Measurements from ENCODE around the gene PLEKHG7.
A peak's percentile ranks its signal among the peaks of the same experiment; 100 is the strongest.

The PLEKHG7 gene

DNA sequence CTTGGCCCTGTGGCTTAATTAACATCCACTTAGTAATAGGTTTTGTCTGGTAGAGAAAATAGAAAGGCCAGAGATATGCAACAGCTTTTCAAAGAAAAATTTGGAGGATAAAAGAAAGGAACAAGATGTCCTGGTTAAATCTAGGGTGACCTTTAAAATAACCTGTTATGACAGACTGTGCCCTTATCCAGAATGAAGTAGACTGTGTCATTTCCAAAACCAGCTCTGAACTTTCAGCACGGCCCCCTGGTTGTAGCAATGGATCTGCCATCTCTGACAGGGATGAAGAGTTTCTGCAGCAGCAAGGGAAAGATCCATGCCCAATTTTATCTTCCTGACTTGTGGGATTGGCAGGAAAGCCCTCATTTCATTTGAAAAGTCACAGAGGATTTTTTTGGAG lies 5.1 kb downstream of the PLEKHG7 start:
- Histone ChIP-seq H3K27me3 (ENCODE audit: insufficient read depth, low read length, poor library complexity) (no peaks in the 10 kb centered on the region), H3K4me2 (ENCODE audit: insufficient read depth, low read length) (no peak overlapping the region), H4K20me1 (ENCODE audit: insufficient read depth, low read length) (no peaks in the 10 kb centered on the region), H3K36me3 (ENCODE audit: insufficient read depth, low read length) (no peaks in the 10 kb centered on the region), H3K27ac (ENCODE audit: low read length) (no peak overlapping the region), H2AFZ (ENCODE audit: low read depth, low read length) (no peak overlapping the region), H3K79me2 (ENCODE audit: insufficient read depth, low read length) (no peaks in the 10 kb centered on the region), H3K4me3 (ENCODE audit: low read depth in 1 of 2, low read length in 2 of 2) (no peak overlapping the region), H3K9ac (ENCODE audit: low read depth, low read length) (no peak overlapping the region), H3K4me1 (ENCODE audit: insufficient read depth, low read length) (no peaks in the 10 kb centered on the region), H3K9me3 (ENCODE audit: insufficient read depth, low read length, severe bottlenecking) (no peaks in the 10 kb centered on the region)
- TF ChIP-seq, protein P1, sequence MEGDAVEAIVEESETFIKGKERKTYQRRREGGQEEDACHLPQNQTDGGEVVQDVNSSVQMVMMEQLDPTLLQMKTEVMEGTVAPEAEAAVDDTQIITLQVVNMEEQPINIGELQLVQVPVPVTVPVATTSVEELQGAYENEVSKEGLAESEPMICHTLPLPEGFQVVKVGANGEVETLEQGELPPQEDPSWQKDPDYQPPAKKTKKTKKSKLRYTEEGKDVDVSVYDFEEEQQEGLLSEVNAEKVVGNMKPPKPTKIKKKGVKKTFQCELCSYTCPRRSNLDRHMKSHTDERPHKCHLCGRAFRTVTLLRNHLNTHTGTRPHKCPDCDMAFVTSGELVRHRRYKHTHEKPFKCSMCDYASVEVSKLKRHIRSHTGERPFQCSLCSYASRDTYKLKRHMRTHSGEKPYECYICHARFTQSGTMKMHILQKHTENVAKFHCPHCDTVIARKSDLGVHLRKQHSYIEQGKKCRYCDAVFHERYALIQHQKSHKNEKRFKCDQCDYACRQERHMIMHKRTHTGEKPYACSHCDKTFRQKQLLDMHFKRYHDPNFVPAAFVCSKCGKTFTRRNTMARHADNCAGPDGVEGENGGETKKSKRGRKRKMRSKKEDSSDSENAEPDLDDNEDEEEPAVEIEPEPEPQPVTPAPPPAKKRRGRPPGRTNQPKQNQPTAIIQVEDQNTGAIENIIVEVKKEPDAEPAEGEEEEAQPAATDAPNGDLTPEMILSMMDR (IDR thresholded peaks at IDR 0.05; ENCODE audit: borderline replicate concordance, extremely low read depth, low read length, poor library complexity, severe bottlenecking), result no peak
- TF ChIP-seq EZH2 (IDR thresholded peaks at IDR 0.05; ENCODE audit: borderline replicate concordance, low read depth, low read length, severe bottlenecking), result no peak
- no peak for ATAC-seq (ENCODE audit: insufficient read depth, low read depth)
- DNase-seq, result no peak

DNA sequence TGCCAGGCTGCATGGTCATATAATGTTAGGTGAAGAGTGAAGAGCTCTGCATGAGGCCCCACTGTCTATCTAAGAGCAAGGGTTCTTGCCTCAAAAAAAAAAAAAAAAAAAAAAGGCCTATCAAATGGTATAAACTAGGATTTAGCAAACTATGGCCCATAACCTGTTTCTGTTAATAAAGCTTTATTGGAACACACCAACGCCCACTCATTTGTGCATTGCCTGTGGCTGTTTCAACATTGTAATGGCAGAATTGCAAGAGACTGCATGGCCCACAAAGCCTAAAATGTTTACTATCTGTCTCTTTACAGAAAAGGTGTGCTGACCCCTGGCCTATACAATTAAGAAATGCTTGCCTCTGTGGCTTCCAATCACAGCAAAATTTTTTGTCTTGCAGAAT lies 12.8 kb downstream of the PLEKHG7 start:
- ATAC-seq (ENCODE audit: insufficient read depth, low read depth), result no peak; the same call in 2 of the 3 replicates

DNA sequence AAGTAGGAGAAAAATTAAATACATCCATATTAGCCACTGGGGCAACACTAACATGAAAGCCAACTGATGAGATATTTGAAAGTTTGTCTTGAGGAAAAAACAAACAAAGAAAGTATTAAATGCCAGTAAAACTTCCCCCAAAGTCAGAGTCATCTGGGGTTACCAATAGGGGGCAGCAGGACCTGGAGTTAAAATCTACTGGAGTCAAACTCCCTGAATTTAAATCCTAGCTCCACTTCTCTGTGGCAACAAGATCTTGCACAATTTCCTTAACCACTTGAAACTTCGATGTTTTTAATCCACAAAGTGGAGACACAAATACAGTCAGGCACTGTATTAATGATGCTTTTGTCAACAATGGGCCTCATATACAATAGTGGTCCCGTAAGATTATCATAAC lies 14.4 kb downstream of the PLEKHG7 start:
- no peak overlapping the region for H2AFZ ChIP-seq (ENCODE audit: low read depth, low read length)
- H4K20me1 ChIP-seq (ENCODE audit: insufficient read depth, low read length), result no peaks in the 10 kb centered on the region
- no peaks in the 10 kb centered on the region for H3K9me3 ChIP-seq (ENCODE audit: insufficient read depth, low read length, severe bottlenecking)
- H3K27ac ChIP-seq (ENCODE audit: low read length), result no peak overlapping the region
- no peak overlapping the region for H3K4me3 ChIP-seq (ENCODE audit: low read depth in 1 of 2, low read length in 2 of 2)
- DNase-seq, result no peak
- ATAC-seq (ENCODE audit: insufficient read depth, low read depth), result no peak
- no peaks in the 10 kb centered on the region for H3K36me3 ChIP-seq (ENCODE audit: insufficient read depth, low read length)
- H3K79me2 ChIP-seq (ENCODE audit: insufficient read depth, low read length), result no peaks in the 10 kb centered on the region
- H3K27me3 ChIP-seq (ENCODE audit: insufficient read depth, low read length, poor library complexity), result no peaks in the 10 kb centered on the region
- H3K4me1 ChIP-seq (ENCODE audit: insufficient read depth, low read length), result no peaks in the 10 kb centered on the region
- H3K4me2 ChIP-seq (ENCODE audit: insufficient read depth, low read length), result no peak overlapping the region
- H3K9ac ChIP-seq (ENCODE audit: low read depth, low read length), result no peak overlapping the region
- TF ChIP-seq, protein P1 (IDR thresholded peaks at IDR 0.05; ENCODE audit: borderline replicate concordance, extremely low read depth, low read length, poor library complexity, severe bottlenecking), result peak; percentile 48
- TF ChIP-seq EZH2 (IDR thresholded peaks at IDR 0.05; ENCODE audit: borderline replicate concordance, low read depth, low read length, severe bottlenecking), result no peak

More for the DNA sequence above, 12.8 kb downstream of the PLEKHG7 start:
- TF ChIP-seq, protein P1 (IDR thresholded peaks at IDR 0.05; ENCODE audit: borderline replicate concordance, extremely low read depth, low read length, poor library complexity, severe bottlenecking), result no peak
- no peak for TF ChIP-seq EZH2 (IDR thresholded peaks at IDR 0.05; ENCODE audit: borderline replicate concordance, low read depth, low read length, severe bottlenecking)
- no peaks in the 10 kb centered on the region for H3K27me3 ChIP-seq (ENCODE audit: insufficient read depth, low read length, poor library complexity)
- no peak overlapping the region for H3K4me2 ChIP-seq (ENCODE audit: insufficient read depth, low read length)
- H3K4me3 ChIP-seq (ENCODE audit: low read depth in 1 of 2, low read length in 2 of 2), result no peak overlapping the region
- peak; percentile 10 for DNase-seq
- H2AFZ ChIP-seq (ENCODE audit: low read depth, low read length), result no peak overlapping the region
- H3K9me3 ChIP-seq (ENCODE audit: insufficient read depth, low read length, severe bottlenecking), result no peaks in the 10 kb centered on the region
- H3K79me2 ChIP-seq (ENCODE audit: insufficient read depth, low read length), result no peaks in the 10 kb centered on the region
- H3K36me3 ChIP-seq (ENCODE audit: insufficient read depth, low read length), result no peaks in the 10 kb centered on the region
- no peak overlapping the region for H3K27ac ChIP-seq (ENCODE audit: low read length)
- no peaks in the 10 kb centered on the region for H4K20me1 ChIP-seq (ENCODE audit: insufficient read depth, low read length)
- H3K9ac ChIP-seq (ENCODE audit: low read depth, low read length), result no peak overlapping the region
- H3K4me1 ChIP-seq (ENCODE audit: insufficient read depth, low read length), result no peaks in the 10 kb centered on the region

DNA sequence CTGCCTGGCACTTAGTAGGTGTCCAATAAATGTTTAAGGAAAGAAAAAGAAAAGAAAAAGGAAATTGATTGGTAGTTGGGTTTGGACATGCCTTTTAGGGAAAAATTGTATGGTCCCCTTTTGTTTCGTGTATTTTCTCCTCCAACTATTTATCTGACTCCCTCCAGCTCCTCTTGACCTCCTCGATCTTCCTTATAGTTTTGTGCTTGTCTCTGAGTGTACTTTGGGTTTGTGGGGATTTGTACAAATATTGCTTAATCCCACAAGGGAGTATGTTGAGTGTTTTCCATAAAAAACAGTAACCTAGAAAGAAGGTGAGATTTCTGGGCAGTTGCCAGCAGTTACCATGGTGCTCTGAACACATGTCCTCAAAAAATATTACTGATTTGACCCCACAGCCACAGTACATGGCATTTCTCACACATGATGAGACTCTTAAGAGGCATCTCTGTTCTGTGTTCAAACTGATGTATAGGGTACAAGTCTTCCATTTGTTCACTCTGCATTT lies 15.7 kb downstream of the PLEKHG7 start:
- Histone ChIP-seq H3K4me3 (ENCODE audit: low read depth in 1 of 2, low read length in 2 of 2) (no peak overlapping the region), H2AFZ (ENCODE audit: low read depth, low read length) (no peak overlapping the region), H4K20me1 (ENCODE audit: insufficient read depth, low read length) (no peaks in the 10 kb centered on the region), H3K79me2 (ENCODE audit: insufficient read depth, low read length) (no peaks in the 10 kb centered on the region), H3K4me1 (ENCODE audit: insufficient read depth, low read length) (no peaks in the 10 kb centered on the region), H3K9ac (ENCODE audit: low read depth, low read length) (no peak overlapping the region), H3K4me2 (ENCODE audit: insufficient read depth, low read length) (no peak overlapping the region), H3K36me3 (ENCODE audit: insufficient read depth, low read length) (no peaks in the 10 kb centered on the region), H3K27me3 (ENCODE audit: insufficient read depth, low read length, poor library complexity) (no peaks in the 10 kb centered on the region), H3K27ac (ENCODE audit: low read length) (no peak overlapping the region), H3K9me3 (ENCODE audit: insufficient read depth, low read length, severe bottlenecking) (no peaks in the 10 kb centered on the region)
- ATAC-seq (ENCODE audit: insufficient read depth, low read depth), result no peak
- TF ChIP-seq, protein P1 (IDR thresholded peaks at IDR 0.05; ENCODE audit: borderline replicate concordance, extremely low read depth, low read length, poor library complexity, severe bottlenecking), result no peak
- TF ChIP-seq EZH2 (IDR thresholded peaks at IDR 0.05; ENCODE audit: borderline replicate concordance, low read depth, low read length, severe bottlenecking), result no peak
- no peak for DNase-seq
